DLD1 (cell line): ENCODE results near the gene RPS6KL1.

Experiments
- in situ Hi-C: cut with HindIII; loops from 2 replicates; pipeline ENCODE4 v1.10.0; 2017; ENCODE audit warnings: low sequenced_read_pairs

Gene RPS6KL1, protein sequence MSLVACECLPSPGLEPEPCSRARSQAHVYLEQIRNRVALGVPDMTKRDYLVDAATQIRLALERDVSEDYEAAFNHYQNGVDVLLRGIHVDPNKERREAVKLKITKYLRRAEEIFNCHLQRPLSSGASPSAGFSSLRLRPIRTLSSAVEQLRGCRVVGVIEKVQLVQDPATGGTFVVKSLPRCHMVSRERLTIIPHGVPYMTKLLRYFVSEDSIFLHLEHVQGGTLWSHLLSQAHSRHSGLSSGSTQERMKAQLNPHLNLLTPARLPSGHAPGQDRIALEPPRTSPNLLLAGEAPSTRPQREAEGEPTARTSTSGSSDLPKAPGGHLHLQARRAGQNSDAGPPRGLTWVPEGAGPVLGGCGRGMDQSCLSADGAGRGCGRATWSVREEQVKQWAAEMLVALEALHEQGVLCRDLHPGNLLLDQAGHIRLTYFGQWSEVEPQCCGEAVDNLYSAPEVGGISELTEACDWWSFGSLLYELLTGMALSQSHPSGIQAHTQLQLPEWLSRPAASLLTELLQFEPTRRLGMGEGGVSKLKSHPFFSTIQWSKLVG

DNA sequence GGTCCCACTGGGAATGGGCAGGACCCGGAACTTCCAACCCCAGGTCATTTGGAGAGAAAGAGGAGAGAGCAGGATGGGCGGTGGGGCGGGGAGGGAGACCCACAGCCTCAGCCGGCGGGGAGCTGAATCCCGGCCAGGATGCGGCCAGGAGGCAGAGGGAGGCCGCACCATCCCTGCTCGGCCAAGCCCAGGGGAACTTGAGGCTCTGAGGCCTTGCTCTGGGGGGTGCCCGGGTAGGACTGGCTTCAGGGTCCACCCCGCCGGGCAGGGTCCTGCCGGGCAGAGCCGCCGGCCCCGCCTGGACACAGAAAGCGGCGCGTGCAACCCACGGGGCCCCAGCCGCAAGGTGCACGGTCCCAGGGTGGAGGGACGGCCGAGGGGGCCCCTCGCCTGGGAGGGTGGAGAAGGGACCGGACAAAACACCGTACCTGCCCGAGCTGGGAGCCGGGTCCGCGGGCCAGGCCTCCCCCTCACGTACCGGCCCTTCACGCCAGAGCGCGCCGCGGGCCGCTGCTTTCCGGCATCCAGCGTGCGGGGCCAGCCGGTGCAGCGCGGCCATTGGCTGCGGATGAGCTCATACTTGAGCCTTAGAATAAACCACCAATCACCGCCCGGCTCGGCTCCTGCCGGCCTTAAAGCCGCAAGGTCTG lies at the start of gene RPS6KL1:
TSS of gene RPS6KL1 (minus strand) at position 509 of the 650 bp plus-strand sequence. CDS start 1,719 bp downstream, outside the sequence.
- in situ Hi-C loops = no loop called here

DNA sequence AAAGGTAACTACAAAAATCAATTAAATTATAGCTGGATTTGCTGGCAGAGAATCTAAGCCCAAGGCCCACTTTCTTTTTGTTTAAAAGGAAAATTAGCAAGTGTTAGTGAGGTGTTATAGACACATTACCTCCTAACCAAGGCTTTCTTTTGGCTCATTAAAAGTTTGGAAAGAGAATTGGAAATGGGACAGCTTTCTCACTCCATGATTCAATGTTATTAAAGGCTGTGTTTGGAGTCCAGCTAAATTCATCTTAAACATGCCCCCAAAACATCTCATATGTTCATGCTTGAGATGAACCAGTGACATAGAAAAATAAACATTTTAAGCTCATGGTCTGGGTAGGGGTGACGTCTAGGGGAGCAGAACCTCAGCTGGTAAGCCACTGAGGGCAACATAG lies 45.8 kb upstream of the RPS6KL1 start:
- in situ Hi-C loops = loop anchor here (10.0 kb wide), 1 partner anchor 114 kb away; no protein-coding TSS in a partner anchor

DNA sequence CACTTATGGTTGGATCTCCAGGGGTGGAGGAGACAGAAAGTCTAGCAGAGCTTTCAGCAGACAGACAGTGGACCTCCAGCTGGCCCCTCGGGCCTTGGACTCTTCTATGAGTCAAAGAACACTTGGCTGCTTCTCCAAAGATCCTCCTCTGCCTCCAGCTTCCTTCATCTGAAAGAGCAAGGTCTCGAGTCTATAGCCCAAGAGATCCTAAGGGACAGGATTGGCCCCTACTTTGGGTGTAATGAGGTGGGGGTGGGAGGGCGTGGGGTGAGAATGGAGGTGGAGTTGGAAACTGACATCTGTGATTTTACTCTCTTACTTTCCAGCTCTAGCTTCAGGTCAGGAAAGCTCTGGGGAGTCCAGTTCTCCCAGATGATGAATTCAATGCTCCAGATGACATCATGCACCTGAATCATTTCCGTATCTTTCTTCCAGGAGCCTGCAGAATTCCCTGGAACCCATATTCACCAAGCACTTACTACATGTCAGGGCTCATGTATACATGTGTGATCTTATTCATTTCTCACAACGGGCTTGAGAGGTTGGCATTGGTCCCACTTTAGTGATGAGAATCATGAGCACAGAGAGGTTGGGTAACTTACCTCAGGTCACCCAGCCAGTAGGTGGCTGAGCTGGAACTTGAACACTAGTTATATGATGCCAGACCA lies 42.6 kb upstream of the RPS6KL1 start:
- in situ Hi-C loops = loop anchor here (10.0 kb wide), 1 partner anchor 111 kb away; no protein-coding TSS in a partner anchor

DNA sequence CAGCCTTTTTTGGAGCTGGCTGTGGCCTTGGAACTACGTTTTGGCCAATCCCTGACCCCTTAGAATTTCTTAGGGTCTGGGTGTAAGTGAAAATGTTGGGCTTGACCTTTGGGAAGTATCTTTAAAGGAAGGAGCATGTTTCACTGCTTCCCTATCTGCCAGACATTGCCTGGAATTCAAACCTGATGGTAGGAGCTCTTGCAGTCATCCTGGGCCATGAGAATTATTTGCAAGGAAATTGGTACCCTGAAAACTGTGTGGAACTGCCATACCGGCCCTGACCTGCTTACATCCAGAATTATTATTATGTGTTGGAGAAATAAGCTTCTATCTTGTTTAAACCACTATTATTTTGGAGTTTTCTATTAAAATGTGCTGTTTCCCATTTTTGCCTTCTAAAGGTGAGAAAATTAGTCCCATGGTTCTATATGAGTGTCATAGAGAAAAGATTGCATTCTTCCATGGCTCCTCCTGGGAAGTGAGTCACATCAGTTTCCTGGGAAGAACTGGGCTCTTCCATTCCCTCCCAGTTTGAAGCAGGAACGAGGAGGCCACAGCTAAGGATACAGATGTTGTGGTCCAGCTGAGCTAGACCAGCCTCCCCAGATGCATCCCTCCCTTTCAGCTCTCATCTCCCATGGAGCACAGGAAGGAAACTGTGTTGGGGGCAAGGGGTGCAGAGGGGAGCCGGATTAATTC lies 41.9 kb upstream of the RPS6KL1 start:
- in situ Hi-C loops = loop anchor here (10.0 kb wide), 1 partner anchor 110 kb away; no protein-coding TSS in a partner anchor

DNA sequence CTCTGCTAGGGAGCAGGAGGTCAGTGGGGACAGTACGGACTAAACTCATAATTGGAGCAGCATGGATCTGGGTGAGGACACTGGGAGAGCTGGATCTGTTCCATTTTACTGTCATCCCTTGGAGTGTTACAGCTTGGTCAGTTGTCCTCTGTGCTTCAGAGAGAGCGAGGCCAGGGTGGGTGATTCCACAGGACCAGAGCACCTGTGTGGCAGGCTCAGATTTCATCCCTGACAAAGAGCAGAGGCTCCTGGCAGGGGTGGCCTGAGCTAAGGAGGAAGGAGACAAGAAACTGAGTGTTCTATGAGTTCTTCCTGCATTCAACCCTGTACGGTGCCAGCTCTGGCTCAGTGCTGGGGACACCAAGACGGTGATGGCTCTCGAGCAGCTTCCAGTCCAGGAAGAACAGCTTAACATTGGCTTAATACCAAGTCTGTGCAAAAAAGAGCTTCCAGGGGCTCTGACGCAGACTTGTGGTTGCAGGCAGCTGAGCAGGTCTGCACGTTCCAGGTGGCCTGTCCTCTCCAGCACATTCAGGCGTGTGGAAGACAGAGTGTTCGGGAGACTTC lies 40.7 kb upstream of the RPS6KL1 start:
- in situ Hi-C loops = loop anchor here (10.0 kb wide), 1 partner anchor 109 kb away; no protein-coding TSS in a partner anchor

DNA sequence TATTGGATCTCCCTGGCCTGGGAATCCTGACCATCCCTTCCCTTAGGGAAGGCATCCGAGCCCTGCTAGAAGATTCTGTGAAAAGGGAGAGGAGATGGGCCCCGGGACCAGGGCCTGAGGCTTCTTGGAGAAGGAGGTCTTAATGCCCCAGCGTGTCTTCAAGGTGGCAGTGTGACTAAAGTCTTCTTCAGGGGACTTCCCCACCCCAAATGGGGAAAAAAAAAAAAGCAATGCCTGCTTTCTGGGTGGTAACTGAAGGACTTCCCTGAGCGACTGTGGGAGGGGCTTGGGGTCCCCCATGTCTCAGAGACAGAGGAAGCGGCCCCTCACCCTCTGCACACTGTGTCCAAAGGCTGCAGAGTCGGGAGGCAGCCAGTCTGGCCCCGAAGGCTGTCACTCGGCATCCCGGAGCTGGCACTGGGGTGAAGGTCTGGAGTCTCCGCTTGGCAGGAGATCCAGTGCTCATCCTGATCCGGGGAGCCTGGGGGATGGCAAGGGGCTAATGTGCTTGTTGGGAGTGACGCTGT lies 40.2 kb upstream of the RPS6KL1 start:
- in situ Hi-C loops = loop anchor here (10.0 kb wide), 1 partner anchor 108 kb away; no protein-coding TSS in a partner anchor

DNA sequence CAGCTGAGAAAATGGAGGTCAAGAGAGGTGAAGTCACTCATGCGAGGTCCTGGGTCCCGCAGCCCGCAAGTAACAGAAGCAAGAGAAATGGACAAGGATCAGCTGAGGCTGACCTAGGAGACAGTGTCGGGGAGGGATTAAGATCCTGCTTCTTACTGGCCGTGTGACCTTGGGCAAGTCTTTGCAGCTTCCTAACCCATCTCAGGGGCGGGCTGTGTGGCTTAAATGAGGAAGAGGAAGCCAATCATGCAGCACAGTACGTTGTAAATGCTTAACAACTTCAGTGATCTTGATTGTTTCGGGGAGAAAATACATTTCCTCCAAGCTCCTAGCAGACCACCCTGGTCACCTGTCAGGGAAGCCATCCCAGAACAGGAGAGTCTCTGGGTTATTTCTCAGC lies 39.4 kb upstream of the RPS6KL1 start:
- in situ Hi-C loops = loop anchor here (10.0 kb wide), 1 partner anchor 108 kb away; no protein-coding TSS in a partner anchor

DNA sequence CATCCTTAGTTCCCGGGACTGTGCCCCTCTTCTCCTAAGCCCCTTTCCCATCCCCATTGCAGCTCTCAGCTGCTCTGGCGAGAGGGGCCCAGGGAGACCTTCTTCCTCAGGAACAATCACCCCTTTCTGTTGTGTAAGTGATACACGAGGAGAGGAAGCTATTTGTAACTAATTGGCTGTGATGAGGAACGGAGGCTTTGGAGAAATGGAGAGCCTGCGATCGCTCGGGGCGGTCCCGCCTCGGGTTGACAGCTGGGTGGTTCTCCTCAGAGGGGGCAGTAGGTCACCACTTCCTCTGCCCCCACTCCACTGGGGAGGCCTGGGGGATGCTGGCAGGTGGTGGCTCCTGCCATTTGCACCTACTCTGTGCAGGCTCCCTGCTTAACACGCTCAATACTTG lies 39.0 kb upstream of the RPS6KL1 start:
- in situ Hi-C loops = loop anchor here (10.0 kb wide), 1 partner anchor 107 kb away; no protein-coding TSS in a partner anchor

DNA sequence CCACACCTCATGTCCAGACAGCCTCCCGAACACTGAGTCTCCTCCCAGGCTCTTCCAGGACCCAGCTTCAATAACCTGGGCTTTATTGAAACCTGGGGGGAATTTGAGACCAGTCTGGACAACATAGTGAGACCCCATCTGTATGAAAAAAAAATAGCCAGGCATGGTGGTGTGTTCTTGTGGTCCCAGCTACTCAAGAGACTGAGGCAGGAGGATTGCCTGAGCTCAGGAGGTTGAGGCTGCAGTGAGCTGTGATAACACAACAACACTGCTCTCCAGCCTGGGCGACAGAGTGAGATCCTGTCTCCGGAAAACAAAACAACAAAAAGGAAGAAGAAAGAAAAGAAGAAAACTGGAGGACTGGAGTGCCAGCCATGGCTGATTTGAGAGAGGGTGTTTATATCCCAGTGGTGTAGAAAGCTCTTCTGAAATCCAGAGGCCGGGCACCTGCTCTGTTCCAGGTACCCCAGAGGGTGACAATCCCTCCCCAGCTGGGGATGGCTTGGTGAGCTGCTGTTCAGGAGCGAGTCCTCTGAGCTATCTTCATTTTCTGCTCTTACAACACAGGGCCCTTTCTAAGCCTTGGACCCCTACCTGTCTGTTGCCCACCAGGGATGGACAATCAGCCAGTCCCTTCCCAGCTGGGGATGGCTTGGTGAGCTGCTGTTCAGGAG lies 38.3 kb upstream of the RPS6KL1 start:
- in situ Hi-C loops = loop anchor here (10.0 kb wide), 1 partner anchor 107 kb away; no protein-coding TSS in a partner anchor

DNA sequence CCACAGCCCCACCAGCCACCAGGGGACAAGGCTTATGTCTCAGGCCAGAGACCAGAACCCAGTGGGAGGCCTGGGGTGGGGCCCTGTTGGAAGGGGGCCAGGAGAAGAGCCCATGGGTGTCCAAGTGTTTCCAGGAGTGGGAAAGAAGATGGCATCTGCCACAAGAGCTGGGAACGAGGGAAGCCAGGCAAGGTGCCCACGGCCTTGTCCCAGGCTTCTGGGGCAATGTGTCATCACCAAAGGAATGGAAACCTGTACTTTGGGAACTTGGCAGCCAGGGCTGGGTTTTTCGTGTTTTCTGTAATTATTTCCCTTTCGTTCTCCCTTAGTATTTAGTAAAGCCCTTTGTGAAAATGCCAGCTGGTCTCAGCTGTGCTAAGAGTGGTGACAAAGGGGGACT lies 37.7 kb upstream of the RPS6KL1 start:
- in situ Hi-C loops = loop anchor here (10.0 kb wide), 1 partner anchor 106 kb away; no protein-coding TSS in a partner anchor

DNA sequence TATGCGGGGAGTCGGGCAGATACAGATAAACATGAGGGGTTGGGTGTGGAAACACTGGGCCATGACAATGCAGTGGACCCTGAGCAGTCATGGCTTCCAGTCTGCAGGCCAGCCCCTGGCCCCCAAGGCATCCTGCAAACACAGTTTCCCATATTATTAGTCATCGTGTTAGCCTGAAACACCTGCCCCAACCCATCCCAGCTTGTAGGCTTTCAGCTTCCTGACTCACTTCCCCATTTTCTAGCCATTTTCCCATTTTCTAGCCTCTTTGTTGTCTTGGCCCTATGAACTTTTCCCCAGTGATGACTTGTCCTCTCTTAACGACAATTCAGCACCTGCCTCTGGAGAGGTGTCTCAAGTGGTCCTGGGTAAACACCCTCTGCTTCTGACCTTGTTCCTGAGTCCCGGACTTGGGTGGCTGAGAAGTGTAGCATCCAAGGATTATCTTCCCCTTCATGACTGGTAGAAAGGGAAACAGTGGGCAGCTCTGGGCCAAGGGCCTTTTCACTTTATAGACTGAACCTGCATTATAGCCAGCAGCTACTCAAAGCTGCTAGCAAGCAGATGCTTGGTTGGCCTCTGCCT lies 36.6 kb upstream of the RPS6KL1 start:
- in situ Hi-C loops = loop anchor here (10.0 kb wide), 1 partner anchor 105 kb away; no protein-coding TSS in a partner anchor

DNA sequence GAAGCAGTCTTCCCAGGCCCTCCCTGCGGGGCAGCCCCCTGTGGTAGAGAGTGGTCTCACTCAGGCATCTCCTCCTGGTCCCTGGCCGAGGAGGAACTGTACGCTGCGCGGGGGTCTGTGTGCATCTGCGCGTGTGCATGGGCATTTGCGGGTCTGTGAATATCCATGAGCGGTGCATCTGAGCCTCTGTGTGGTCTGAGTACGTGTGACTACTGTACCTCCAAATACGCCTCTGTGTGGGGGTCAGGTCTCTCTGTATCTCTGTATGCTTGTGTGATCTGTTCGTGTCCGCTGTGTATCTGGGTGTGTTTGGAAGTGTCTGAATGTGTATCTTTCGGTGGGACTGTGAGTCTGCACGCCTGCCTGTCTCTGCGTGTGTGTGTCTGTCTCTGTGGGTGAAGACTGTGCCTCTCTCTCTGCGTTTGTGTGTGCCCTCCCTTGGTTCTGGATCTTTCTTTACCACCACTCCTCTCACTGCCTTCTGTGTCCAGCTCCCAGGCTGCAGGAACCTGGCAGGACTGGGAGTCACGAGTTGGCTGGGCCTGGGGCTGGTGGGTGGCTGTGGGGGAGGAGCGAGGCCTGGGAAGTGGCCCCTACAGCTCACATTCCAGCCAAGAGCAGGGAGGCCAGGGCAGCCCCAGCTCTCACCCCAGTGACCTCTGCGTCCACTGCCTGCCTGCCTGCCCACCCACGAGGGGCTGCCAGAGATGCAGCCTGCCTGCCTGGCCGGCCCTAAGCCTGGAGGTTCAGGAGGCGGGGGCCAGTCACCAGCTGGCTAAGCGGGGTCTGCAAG lies 33.4 kb upstream of the RPS6KL1 start:
- in situ Hi-C loops = no loop called here

DNA sequence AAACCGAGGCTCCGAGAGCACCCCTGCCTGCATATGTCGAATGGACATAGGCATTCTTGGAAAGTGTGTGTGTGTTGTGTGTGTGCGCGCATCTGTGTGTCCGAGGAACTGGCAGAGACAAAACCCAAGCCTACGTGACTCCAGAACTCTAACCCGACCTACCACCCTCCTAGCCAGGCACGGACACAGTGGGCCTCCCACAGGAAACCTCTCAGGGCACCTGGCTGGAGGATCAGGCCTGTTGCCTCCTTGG lies 32.9 kb upstream of the RPS6KL1 start:
- in situ Hi-C loops = no loop called here

DNA sequence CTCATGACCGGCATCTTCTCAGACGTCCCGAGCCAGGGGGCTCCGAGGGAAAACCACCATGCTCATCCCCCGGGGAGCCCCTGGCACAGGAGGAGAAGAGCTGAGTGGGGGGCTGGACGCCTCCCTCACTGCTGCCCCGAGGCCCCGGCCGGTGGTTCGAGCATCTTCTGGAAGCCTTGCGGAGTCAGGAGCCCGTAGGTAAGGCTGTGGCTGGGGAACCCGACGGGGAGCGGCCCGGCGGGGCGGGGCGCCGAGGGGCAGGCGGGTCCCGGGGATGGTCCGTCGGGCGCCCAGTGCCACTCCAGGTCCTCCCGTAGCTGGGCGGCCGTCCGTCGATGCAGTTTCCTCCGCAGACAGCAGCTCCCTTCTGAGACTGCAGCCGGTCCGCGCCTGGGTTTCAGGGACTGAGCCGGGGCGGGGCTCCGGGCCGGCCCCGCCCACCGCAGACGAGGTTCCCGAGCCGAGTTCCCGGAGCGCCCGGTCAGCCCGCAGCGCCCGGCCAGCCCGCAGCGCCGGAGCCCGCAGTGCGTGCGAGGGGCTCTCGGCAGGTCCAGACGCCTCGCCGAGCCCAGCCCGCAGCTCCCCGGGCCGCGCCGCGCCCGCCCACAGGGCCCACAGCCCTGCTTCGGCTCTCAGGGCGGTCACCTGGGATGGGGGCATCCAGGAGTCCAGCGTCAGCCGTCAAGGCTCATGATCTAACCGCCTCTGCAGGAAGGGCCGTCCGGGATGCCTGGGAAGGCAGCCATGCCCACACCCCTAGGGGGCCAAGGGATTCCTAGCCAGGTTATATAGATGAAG lies 32.4 kb upstream of the RPS6KL1 start, which contains the start of gene PGF:
TSS of gene PGF (minus strand) at position 369 of the 798 bp plus-strand sequence. CDS start at position 14, 355 bp downstream.
- in situ Hi-C loops = no loop called here

DNA sequence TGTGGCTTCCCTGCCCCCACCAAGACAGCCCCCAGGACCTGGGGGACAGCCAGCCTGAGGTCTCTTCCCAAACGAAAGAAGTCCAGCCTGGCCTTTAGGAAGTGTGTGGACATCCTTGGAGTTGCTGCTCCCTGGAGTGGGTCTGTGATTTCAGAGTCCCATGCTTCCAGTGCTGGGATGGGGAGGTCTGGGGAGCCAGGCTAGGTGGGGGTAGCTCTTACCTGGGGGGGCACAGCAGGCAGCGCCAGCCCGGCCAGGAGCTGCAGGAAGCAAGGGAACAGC lies 31.8 kb upstream of the RPS6KL1 start:
- in situ Hi-C loops = no loop called here

DNA sequence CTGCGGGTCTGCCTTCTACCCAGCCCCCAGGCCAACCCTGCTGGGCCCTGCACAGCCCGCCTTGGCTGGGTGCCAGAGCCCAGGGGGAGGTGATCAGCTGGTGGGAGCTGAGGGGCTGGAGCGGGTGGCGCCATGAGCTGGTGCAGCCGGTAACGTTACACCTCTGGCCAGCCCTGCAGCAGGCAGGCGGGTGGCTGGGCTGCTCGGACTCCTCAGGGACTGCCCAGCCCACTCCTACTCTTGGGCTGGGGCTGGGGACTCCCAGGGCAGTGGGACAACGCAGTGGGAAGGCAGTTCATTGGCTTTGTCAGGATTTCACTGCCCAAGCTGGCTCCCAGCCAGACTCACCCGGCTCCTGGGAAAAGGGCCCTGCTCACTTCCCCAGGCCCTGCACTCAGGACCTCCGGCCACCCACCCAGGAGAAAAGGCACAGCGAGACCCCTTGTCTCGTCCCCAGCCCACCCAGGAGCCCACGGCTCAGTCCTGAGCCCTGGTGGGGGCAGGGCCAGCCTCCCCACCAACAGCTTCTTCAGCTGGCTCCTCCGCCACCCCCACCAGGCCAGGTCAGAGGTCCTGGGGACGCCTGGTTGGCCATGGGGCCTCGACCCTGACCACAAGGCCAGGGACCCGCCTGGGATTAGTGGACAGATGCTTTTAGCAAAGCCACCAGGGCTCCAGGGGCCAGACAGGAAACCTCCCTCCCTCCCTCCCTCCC lies 31.3 kb upstream of the RPS6KL1 start:
- in situ Hi-C loops = no loop called here

DNA sequence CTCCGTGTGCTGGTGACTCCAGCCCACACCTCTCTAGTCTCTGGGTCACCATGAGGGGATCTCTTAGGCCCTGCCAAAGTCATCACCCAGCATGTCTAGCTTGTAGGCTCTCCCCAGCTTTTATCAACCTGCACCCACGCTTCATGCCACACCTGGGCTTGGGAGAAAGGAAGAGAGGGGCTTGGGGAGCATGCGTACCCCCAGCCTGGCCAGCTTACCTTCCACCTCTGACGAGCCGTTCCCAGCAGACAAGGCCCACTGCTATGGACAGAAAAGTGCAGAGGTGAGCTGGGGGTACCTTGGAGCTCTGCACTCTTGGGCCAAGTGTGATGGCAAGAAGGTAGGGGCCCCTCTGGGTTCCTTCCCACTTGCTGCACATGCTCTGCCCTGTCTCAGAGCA lies 30.6 kb upstream of the RPS6KL1 start:
- in situ Hi-C loops = no loop called here
